ENCODE results near the gene PHC2.

DNA sequence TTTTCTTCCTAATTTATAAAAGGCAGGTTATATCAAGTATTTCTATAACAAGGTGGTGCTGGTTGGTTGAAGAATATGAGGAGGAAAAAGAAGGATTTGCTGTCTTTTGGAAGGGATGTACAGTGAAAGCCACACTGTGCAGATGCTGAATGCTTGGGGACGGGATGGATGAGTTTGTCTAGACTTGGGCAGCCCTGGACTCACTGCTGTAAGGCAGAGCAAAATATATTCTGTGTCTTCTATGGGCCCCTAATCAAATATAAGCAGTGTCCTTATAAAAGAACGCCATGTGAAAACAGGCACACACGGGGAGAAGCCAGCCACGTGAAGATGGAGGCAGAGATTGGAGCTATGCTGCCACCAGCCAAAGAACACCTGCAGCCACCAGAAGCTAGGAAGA lies 47.4 kb downstream of the PHC2 start:
- TF ChIP-seq, protein P1, sequence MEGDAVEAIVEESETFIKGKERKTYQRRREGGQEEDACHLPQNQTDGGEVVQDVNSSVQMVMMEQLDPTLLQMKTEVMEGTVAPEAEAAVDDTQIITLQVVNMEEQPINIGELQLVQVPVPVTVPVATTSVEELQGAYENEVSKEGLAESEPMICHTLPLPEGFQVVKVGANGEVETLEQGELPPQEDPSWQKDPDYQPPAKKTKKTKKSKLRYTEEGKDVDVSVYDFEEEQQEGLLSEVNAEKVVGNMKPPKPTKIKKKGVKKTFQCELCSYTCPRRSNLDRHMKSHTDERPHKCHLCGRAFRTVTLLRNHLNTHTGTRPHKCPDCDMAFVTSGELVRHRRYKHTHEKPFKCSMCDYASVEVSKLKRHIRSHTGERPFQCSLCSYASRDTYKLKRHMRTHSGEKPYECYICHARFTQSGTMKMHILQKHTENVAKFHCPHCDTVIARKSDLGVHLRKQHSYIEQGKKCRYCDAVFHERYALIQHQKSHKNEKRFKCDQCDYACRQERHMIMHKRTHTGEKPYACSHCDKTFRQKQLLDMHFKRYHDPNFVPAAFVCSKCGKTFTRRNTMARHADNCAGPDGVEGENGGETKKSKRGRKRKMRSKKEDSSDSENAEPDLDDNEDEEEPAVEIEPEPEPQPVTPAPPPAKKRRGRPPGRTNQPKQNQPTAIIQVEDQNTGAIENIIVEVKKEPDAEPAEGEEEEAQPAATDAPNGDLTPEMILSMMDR (conservative IDR thresholded peaks at IDR 0.05; ENCODE audit: low read length), result no peak
- TF ChIP-seq EZH2phosphoT487 (IDR thresholded peaks at IDR 0.05; ENCODE audit: borderline replicate concordance, low read depth, low read length), result no peak

Measured in OCI-LY7 (cell line).